GM12875 (cell line): ENCODE measurements around the gene DYDC1.

ENCODE experiments used
- H3K4me3 ChIP-seq: one replicate; pipeline ENCODE4 v1.5.1; 2011; ENCODE audit warnings: low read depth, low read length, control low read depth
- CTCF ChIP-seq: IDR thresholded peaks from 2 replicates; pipeline ENCODE4 v1.5.1; 2011; ENCODE audit warnings: low read depth, mild to moderate bottlenecking, control low read depth, inconsistent platforms, low read length, moderate library complexity, borderline replicate concordance; ENCODE audit not compliant: insufficient read depth

The DYDC1 gene

GRCh38 chr10:80356563-80356988 lies at the start of gene DYDC1, which contains the start of gene DYDC2:
Gene DYDC1 (minus strand): TSS chr10:80356755. CDS start chr10:80352601, 4,154 bp downstream.
Gene DYDC2 (plus strand): TSS chr10:80356781. CDS start chr10:80362444, 5,663 bp downstream.
- no peak within 1 kb of the TSS for H3K4me3 ChIP-seq
- no peak for TF ChIP-seq CTCF

GRCh38 chr10:80406204-80406603 lies 49.6 kb upstream of the DYDC1 start:
- H3K4me3 ChIP-seq = no peak overlapping the region
- no peak for TF ChIP-seq CTCF

- no peak overlapping the region for H3K4me3 ChIP-seq
- TF ChIP-seq CTCF = no peak
These were observed 49.1 kb upstream of the DYDC1 start for GRCh38 chr10:80405626-80406025.

- H3K4me3 ChIP-seq = no peak overlapping the region
- no peak for TF ChIP-seq CTCF
These were observed 48.5 kb upstream of the DYDC1 start for GRCh38 chr10:80405035-80405434.

GRCh38 chr10:80400136-80400804 lies 43.7 kb upstream of the DYDC1 start:
- no peak overlapping the region for H3K4me3 ChIP-seq
- TF ChIP-seq CTCF = no peak

- H3K4me3 ChIP-seq = no peak overlapping the region
- TF ChIP-seq CTCF = no peak
These were observed 40.5 kb upstream of the DYDC1 start for GRCh38 chr10:80397014-80397413.

GRCh38 chr10:80394358-80394916 lies 37.9 kb upstream of the DYDC1 start:
- no peak for TF ChIP-seq CTCF
- no peak overlapping the region for H3K4me3 ChIP-seq
